Panc1 (cell line): ENCODE data around the gene MOV10L1. TPM values are rescaled to one million over a fixed set of nuclear protein-coding genes. Genes with fewer than 3 reads are reported as not detected.

ENCODE experiments used
- ATAC-seq: fragments of 200-7000 bp; cut with Tn5 transposase; 2 replicates; pipeline ENCODE4 v1.9.1; 2020; ENCODE audit warnings: mild to moderate bottlenecking, moderate library complexity
- BruUV-seq: library from RNA; stranded (reverse); fragments of 400-500 nt; replicated peaks from 2 replicates; lab custom pipeline; 2021; lab: Mats Ljungman, UMichigan
- CTCF ChIA-PET: fragments of 300-600 bp; sonication (Branson Sonifier 250); formaldehyde crosslinking; loops from one replicate; lab custom pipeline; 2022; ENCODE audit warnings: antibody characterized with exemption; lab: Charles Lee
- POLR2A ChIA-PET: fragments of 300-600 bp; sonication (Branson Sonifier 250); formaldehyde crosslinking; loops from one replicate; lab custom pipeline; 2022; ENCODE audit warnings: antibody characterized with exemption; lab: Charles Lee
- DNase-seq: peaks from one replicate; pipeline ENCODE4 v3.0.0-alpha.2; 2010; ENCODE audit warnings: low read depth, low spot score
- H3K27ac ChIP-seq: 2 replicates; pipeline ENCODE4 v1.5.1; 2011; ENCODE audit warnings: mild to moderate bottlenecking, low read length, inconsistent platforms
- H3K27me3 ChIP-seq: fragments of 200-500 bp; sonication (Bioruptor generic); 2 replicates; pipeline ENCODE4 v1.6.0; 2014; ENCODE audit warnings: low read length, inconsistent platforms; ENCODE audit not compliant: control insufficient read depth, insufficient read depth
- H3K36me3 ChIP-seq: fragments of 200-500 bp; sonication (Bioruptor generic); 2 replicates; pipeline ENCODE4 v1.5.1; 2014; ENCODE audit warnings: inconsistent platforms, mild to moderate bottlenecking, low read length, moderate library complexity; ENCODE audit not compliant: control insufficient read depth, insufficient read depth
- H3K4me1 ChIP-seq: 2 replicates; pipeline ENCODE4 v1.5.1; 2011; ENCODE audit warnings: inconsistent platforms, mild to moderate bottlenecking, low read length, moderate library complexity; ENCODE audit not compliant: control insufficient read depth, insufficient read depth
- H3K4me3 ChIP-seq, 2 experiments: 2 replicates each; pipeline ENCODE4 v1.5.1; 2011 to 2012; ENCODE audit warnings: low read depth in 2 of 2, low read length in 2 of 2, mild to moderate bottlenecking in 2 of 2, inconsistent platforms in 1 of 2, moderate library complexity in 1 of 2
- H3K9me3 ChIP-seq: fragments of 200-500 bp; sonication (Bioruptor generic); 2 replicates; pipeline ENCODE4 v1.5.1; 2014; ENCODE audit warnings: low read depth, mild to moderate bottlenecking, inconsistent platforms, low read length, moderate library complexity; ENCODE audit not compliant: control insufficient read depth, insufficient read depth
- POLR2AphosphoS5 ChIP-seq: IDR thresholded peaks from 2 replicates; pipeline ENCODE4 v1.6.1; 2012; ENCODE audit warnings: mild to moderate bottlenecking, low read depth, low read length, moderate library complexity
- SIN3A ChIP-seq: IDR thresholded peaks from 2 replicates; pipeline ENCODE4 v1.6.1; 2012; ENCODE audit warnings: low read depth, mild to moderate bottlenecking, low read length, moderate library complexity, borderline replicate concordance; ENCODE audit not compliant: insufficient read depth
- TCF7L2 ChIP-seq: IDR thresholded peaks from 2 replicates; pipeline ENCODE4 v1.6.1; 2011; ENCODE audit warnings: mild to moderate bottlenecking, low read depth, low read length, inconsistent platforms
- in situ Hi-C: cut with HindIII; loops from 2 replicates; pipeline ENCODE4 v1.10.0; 2016; ENCODE audit warnings: low sequenced_read_pairs, low pct_unique_long_range_greater_than_20kb
- intact Hi-C: fragments of 100-400 bp; cut with micrococcal nuclease; formaldehyde crosslinking; loops from one replicate; pipeline ENCODE4 v1.10.0; 2022; ENCODE audit not compliant: unreplicated experiment
- total RNA-seq: library from RNA; stranded (reverse); gene quantifications from one replicate; pipeline ENCODE4 v1.2.1, GENCODE V29; 2021; ENCODE audit not compliant: unreplicated experiment
- TF ChIP-seq, protein P1 (sequence below): fragments of 450-650 bp; IDR thresholded peaks from 2 replicates; pipeline ENCODE4 v1.5.1; 2017; ENCODE audit warnings: mild to moderate bottlenecking
- TF ChIP-seq, protein P2 (sequence below), 2 experiments: IDR thresholded peaks; 2 replicates each; pipeline ENCODE4 v1.6.1; 2011 to 2012; ENCODE audit warnings: low read depth in 2 of 2, control low read depth in 1 of 2, low read length in 1 of 2, mild to moderate bottlenecking in 1 of 2, moderate library complexity in 1 of 2; ENCODE audit not compliant: insufficient read depth in 1 of 2

The MOV10L1 gene
- total RNA-seq, 1 experiment from 2014 or later = 0.10 TPM

DNA sequence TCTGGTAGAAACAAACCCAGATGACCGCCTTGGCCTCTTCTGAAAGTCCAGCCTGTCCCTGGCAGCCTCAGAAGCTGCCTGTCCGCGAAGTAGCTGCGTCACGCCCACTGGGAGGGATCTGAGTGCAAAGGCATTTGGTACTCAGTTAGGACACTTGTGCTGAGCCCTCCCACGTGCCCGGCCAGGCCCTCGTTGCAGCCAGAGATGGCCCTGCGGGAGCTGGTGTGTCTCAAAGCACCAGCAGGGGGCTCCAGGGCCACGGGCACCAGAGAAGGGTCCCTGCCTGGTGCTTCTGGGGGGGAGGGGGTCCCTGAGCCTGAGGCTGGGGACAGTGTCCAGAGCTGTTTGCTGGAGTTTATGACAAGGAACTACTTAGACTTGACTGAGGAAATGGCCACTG is 116.8 kb downstream of the MOV10L1 start:
- peak; percentile 70 for ATAC-seq
- peaks cover 7% of the 10 kb centered on the region; the same call in 1 of the 2 replicates for H3K4me1 ChIP-seq
- in situ Hi-C loops = no loop called here
- H3K27ac ChIP-seq = no peak overlapping the region
- H3K36me3 ChIP-seq = no peaks in the 10 kb centered on the region
- intact Hi-C loops = no loop called here
- BruUV-seq = no TSS peak
- CTCF ChIA-PET = no interaction called here
- no peaks in the 10 kb centered on the region for H3K27me3 ChIP-seq
- no peaks in the 10 kb centered on the region for H3K9me3 ChIP-seq
- no peak for TF ChIP-seq TCF7L2
- TF ChIP-seq, protein P1, sequence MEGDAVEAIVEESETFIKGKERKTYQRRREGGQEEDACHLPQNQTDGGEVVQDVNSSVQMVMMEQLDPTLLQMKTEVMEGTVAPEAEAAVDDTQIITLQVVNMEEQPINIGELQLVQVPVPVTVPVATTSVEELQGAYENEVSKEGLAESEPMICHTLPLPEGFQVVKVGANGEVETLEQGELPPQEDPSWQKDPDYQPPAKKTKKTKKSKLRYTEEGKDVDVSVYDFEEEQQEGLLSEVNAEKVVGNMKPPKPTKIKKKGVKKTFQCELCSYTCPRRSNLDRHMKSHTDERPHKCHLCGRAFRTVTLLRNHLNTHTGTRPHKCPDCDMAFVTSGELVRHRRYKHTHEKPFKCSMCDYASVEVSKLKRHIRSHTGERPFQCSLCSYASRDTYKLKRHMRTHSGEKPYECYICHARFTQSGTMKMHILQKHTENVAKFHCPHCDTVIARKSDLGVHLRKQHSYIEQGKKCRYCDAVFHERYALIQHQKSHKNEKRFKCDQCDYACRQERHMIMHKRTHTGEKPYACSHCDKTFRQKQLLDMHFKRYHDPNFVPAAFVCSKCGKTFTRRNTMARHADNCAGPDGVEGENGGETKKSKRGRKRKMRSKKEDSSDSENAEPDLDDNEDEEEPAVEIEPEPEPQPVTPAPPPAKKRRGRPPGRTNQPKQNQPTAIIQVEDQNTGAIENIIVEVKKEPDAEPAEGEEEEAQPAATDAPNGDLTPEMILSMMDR = peak; percentile 79
- POLR2A ChIA-PET = interaction anchor here (0.8 kb wide), 1 partner anchor 16 kb away, joined by 3 read pairs; no protein-coding TSS in a partner anchor
- H3K4me3 ChIP-seq = no peak overlapping the region
- DNase-seq = no peak

DNA sequence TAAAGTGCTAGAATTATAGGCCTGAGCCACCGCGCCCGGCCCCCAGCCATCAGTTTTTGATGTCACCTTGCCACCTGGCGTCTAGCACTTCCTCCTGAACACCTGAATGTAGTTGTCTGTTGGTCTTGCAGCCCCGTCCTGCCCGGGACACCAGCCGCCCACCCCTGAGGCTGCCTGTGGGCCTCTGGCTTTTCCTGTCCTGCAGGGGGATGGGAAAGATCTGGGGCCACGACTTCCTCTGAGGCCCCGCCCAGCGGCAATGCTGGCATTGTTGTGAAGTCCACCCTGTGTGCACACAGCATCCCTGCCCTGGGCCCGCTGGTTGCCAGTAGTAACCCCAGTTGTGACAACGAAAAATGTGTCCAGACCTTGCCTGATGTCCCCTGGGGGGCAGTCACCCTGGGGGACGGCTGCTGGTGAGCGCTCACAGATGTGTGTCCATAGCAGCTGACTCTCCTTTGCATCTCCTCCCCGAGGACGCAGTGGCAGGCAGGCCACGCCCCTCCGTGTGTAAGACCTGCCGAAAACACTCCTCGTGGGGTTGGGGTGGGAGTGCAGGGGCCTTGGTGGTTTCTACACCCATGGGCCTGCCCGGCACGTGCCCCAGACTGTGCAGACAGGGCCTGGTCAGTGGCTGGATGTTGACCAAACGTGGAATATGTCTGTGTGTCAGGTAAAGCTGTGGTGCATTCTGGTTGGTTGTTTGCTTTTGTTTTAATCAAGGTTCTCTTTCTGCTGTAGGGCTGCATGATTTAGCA is 117.8 kb downstream of the MOV10L1 start:
- BruUV-seq = no TSS peak
- H3K27me3 ChIP-seq = no peaks in the 10 kb centered on the region
- ChIA-PET CTCF (no interaction called here), POLR2A (interaction anchor here (0.6 kb wide), 1 partner anchor 178 kb away, joined by 4 read pairs; no protein-coding TSS in a partner anchor)
- H3K36me3 ChIP-seq = no peaks in the 10 kb centered on the region
- no peak overlapping the region for H3K4me3 ChIP-seq
- no peaks in the 10 kb centered on the region for H3K9me3 ChIP-seq
- H3K4me1 ChIP-seq = peaks cover 2% of the 10 kb centered on the region; the same call in 1 of the 2 replicates
- DNase-seq (no peak), ATAC-seq (no peak)
- TF ChIP-seq SIN3A (no peak), POLR2AphosphoS5 (no peak), TCF7L2 (no peak)
- TF ChIP-seq, protein P2, sequence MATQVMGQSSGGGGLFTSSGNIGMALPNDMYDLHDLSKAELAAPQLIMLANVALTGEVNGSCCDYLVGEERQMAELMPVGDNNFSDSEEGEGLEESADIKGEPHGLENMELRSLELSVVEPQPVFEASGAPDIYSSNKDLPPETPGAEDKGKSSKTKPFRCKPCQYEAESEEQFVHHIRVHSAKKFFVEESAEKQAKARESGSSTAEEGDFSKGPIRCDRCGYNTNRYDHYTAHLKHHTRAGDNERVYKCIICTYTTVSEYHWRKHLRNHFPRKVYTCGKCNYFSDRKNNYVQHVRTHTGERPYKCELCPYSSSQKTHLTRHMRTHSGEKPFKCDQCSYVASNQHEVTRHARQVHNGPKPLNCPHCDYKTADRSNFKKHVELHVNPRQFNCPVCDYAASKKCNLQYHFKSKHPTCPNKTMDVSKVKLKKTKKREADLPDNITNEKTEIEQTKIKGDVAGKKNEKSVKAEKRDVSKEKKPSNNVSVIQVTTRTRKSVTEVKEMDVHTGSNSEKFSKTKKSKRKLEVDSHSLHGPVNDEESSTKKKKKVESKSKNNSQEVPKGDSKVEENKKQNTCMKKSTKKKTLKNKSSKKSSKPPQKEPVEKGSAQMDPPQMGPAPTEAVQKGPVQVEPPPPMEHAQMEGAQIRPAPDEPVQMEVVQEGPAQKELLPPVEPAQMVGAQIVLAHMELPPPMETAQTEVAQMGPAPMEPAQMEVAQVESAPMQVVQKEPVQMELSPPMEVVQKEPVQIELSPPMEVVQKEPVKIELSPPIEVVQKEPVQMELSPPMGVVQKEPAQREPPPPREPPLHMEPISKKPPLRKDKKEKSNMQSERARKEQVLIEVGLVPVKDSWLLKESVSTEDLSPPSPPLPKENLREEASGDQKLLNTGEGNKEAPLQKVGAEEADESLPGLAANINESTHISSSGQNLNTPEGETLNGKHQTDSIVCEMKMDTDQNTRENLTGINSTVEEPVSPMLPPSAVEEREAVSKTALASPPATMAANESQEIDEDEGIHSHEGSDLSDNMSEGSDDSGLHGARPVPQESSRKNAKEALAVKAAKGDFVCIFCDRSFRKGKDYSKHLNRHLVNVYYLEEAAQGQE (IDR thresholded peaks at IDR 0.05; ENCODE audit: insufficient read depth in 1 of 2, low read depth in 2 of 2, low read length in 1 of 2) = no peak
- TF ChIP-seq, protein P1 = no peak
- intact Hi-C loops (no loop called here), in situ Hi-C loops (no loop called here)
- no peak overlapping the region for H3K27ac ChIP-seq
